HG03025 (cell line): ENCODE results near the gene JPH2.

Experiments used
- ATAC-seq: cut with Tn5 transposase; IDR thresholded peaks from one replicate; pipeline ENCODE4 v1.9.1; 2021; ENCODE audit warnings: mild to moderate bottlenecking, moderate library complexity; ENCODE audit not compliant: unreplicated experiment, low FRiP score

JPH2 gene

GRCh38 chr20:44067650-44068081, 119.3 kb downstream of the JPH2 start:
- ATAC-seq = no peak

DNA sequence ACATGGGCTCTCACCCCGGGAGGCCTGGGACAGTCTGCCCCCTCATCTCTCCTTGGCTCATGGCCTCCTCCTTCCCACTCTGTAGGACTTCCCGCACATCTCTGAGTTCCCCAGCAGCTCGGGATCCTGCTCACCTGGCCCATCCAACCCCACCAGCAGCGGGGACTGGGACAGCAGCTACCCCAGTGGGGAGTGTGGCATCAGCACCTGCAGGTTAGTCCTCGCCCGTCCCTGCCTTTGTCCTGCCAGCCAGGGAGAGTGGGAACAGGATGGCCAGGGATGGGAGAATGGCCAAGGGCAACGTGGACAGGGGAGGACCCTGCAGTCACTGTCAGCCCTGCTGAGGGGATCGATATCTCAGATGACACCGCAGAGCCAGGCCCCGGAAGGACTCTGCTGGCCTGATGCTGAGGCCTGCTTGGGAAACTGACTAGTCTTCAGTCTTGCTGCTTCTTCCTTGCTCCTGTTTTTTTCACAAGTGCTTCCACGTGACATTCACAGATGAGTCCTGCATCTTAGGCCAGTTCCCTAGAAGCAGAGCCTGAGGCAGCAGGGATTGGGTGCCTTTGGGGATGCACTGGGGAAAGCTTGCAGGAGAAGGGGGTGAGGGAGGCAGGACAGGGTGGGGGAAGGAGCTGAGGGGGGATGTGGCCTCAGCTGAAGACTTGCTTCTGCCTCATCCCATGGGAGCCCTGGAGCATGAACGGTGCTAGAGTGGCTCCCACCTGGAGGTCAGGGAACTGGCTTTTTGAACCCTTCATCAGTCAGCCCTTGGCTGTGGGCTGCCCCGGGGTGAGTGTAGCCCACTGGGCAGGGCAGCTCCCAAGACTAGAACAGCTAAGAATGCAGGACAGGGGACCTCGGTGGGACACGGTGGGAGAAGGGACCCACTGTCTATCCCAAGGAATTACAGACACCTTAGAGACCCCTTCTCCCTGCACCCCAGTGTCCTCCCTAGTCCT, 120.1 kb downstream of the JPH2 start:
- no peak for ATAC-seq

- no peak for ATAC-seq
Measured at GRCh38 chr20:44065401-44066340, 121.3 kb downstream of the JPH2 start.

GRCh38 chr20:44064501-44065400, 122.2 kb downstream of the JPH2 start:
- ATAC-seq = no peak
